K562 (cell line): ENCODE measurements around the gene BCL7B. TPM values are rescaled to one million over a fixed set of nuclear protein-coding genes. Genes with fewer than 3 reads are reported as not detected.

Experiments used
- ATAC-seq: fragments of 200-7000 bp; cut with Tn5 transposase; 3 replicates; pipeline ENCODE4 v1.9.1; 2020; ENCODE audit warnings: moderate library complexity
- BruUV-seq: library from RNA; stranded (reverse); fragments of 400-500 nt; replicated peaks from 2 replicates; lab custom pipeline; 2021; lab: Mats Ljungman, UMichigan
- CTCF ChIA-PET: fragments of 300-600 bp; formaldehyde crosslinking; extraction: SDS; loops from one replicate; lab custom pipeline; 2021; ENCODE audit warnings: low intra/inter-chr PET ratio; lab: Yijun Ruan, JAX
- POLR2A ChIA-PET: fragments of 300-600, 350-650 bp; sonication (Branson Sonifier 250); formaldehyde crosslinking; extraction: SDS; loops from one replicate; lab custom pipeline; 2021; ENCODE audit warnings: antibody characterized with exemption, inconsistent platforms; lab: Yijun Ruan, JAX
- DNase-seq, 4 experiments: peaks; one replicate each; pipeline versions ENCODE4 v3.0.0 to v3.0.0-alpha.2; 2011 to 2018; ENCODE audit warnings: low spot score in 3 of 4, mixed read lengths in 3 of 4; ENCODE audit errors: extremely low read depth in 1 of 4
- FAIRE-seq: peaks from 2 replicates; lab custom pipeline; 2011; peaks lifted over from hg19 to GRCh38; lab: Jason Lieb, UNC
- H2AFZ ChIP-seq: 2 replicates; pipeline ENCODE4 v1.6.0; 2011; ENCODE audit warnings: low read depth, low read length, control low read depth, inconsistent platforms
- H3K27ac ChIP-seq: fragments of 200-600 bp; 3 replicates; pipeline ENCODE4 v1.8.0; 2011; ENCODE audit warnings: low read depth, mild to moderate bottlenecking, control low read depth, inconsistent platforms, low read length, moderate library complexity, mixed read lengths; ENCODE audit errors: extremely low read depth
- H3K27me3 ChIP-seq, 2 experiments: fragments of 300-600 bp in 1 of 2; 2 replicates in 1 of 2; 3 replicates in 1 of 2; pipeline versions ENCODE4 v1.6.0 to v1.8.0; 2011; ENCODE audit warnings: inconsistent platforms in 2 of 2, low read length in 2 of 2, mild to moderate bottlenecking in 1 of 2, mixed read lengths in 1 of 2, moderate library complexity in 1 of 2; ENCODE audit not compliant: control insufficient read depth in 2 of 2, insufficient read depth in 2 of 2
- H3K36me3 ChIP-seq: fragments of 300-600 bp; 3 replicates; pipeline ENCODE4 v1.8.0; 2011; ENCODE audit warnings: mild to moderate bottlenecking, low read length, inconsistent platforms; ENCODE audit not compliant: control insufficient read depth, insufficient read depth
- H3K4me1 ChIP-seq, 2 experiments: fragments of 200-600 bp in 1 of 2; replicated peaks in 1 of 2; 2 replicates in 1 of 2; 3 replicates in 1 of 2; pipeline versions ENCODE4 v1.5.1 to v1.8.0; 2011; ENCODE audit warnings: inconsistent platforms in 2 of 2, low read length in 2 of 2, mild to moderate bottlenecking in 1 of 2, mixed read lengths in 1 of 2, moderate library complexity in 1 of 2; ENCODE audit not compliant: control insufficient read depth in 2 of 2, insufficient read depth in 2 of 2
- H3K4me2 ChIP-seq: 2 replicates; pipeline ENCODE4 v1.6.1; 2011; ENCODE audit warnings: low read length, control low read depth, inconsistent platforms, mixed read lengths; ENCODE audit not compliant: insufficient read depth
- H3K4me3 ChIP-seq: fragments of 200-600 bp; sonication (generic), shearing (Covaris generic); 2 replicates; pipeline ENCODE4 v1.5.1; 2016; ENCODE audit warnings: control low read depth, inconsistent platforms
- H3K79me2 ChIP-seq: fragments of 200-600 bp; 3 replicates; pipeline ENCODE4 v1.8.0; 2011; ENCODE audit warnings: low read length, inconsistent platforms; ENCODE audit not compliant: control insufficient read depth, insufficient read depth
- H3K9ac ChIP-seq, 2 experiments: 2 replicates each; pipeline versions ENCODE4 v1.6.0 to v1.6.1; 2011; ENCODE audit warnings: low read depth in 2 of 2, low read length in 2 of 2, control low read depth in 1 of 2, inconsistent platforms in 1 of 2, mild to moderate bottlenecking in 1 of 2, mixed read lengths in 1 of 2; ENCODE audit not compliant: insufficient read depth in 1 of 2
- H3K9me1 ChIP-seq: one replicate; pipeline ENCODE4 v1.6.0; 2011; ENCODE audit warnings: inconsistent platforms, mild to moderate bottlenecking, low read length, moderate library complexity; ENCODE audit not compliant: control insufficient read depth, insufficient read depth
- H3K9me3 ChIP-seq: replicated peaks from 2 replicates; pipeline ENCODE4 v1.5.1; 2011; ENCODE audit warnings: low read depth, low read length, inconsistent platforms; ENCODE audit not compliant: control insufficient read depth, insufficient read depth
- H4K20me1 ChIP-seq: replicated peaks from 2 replicates; pipeline ENCODE4 v1.6.1; 2011; ENCODE audit warnings: low read length, inconsistent platforms, mixed read lengths; ENCODE audit not compliant: control insufficient read depth, insufficient read depth
- C11orf30 ChIP-seq: fragments of 450-650 bp; IDR thresholded peaks from 2 replicates; pipeline ENCODE4 v1.6.1; 2016; ENCODE audit warnings: low read depth, mild to moderate bottlenecking
- CBX8 ChIP-seq: fragments of 200-600 bp; sonication (generic); IDR thresholded peaks from 2 replicates; pipeline ENCODE4 v1.6.1; 2012; ENCODE audit warnings: borderline replicate concordance, mixed run types, low read depth, mild to moderate bottlenecking, moderate library complexity, mixed read lengths, low read length, control low read depth, inconsistent platforms; ENCODE audit not compliant: poor library complexity, severe bottlenecking; ENCODE audit errors: extremely low read depth
- CHD4 ChIP-seq: fragments of 200-600 bp; sonication (generic); IDR thresholded peaks from 3 replicates; pipeline ENCODE4 v1.6.1; 2012; ENCODE audit warnings: low read depth, mild to moderate bottlenecking, mixed read lengths, low read length, inconsistent platforms; ENCODE audit not compliant: insufficient read depth, insufficient replicate concordance, poor library complexity, severe bottlenecking
- FOXP1 ChIP-seq: sonication (generic); formaldehyde crosslinking; IDR thresholded peaks from 2 replicates; pipeline ENCODE4 v1.8.0; 2022; ENCODE audit warnings: mild to moderate bottlenecking, missing genetic modification reagents
- HDAC3 ChIP-seq: fragments of 450-650 bp; IDR thresholded peaks from 2 replicates; pipeline ENCODE4 v1.6.1; 2018; ENCODE audit warnings: borderline replicate concordance, mild to moderate bottlenecking, moderate library complexity; ENCODE audit not compliant: partially characterized antibody
- HSF4 ChIP-seq: fragments of 250-450 bp; sonication (Bioruptor Pico); IDR thresholded peaks from 2 replicates; pipeline ENCODE4 v2.1.2; 2022; ENCODE audit warnings: mild to moderate bottlenecking, moderate library complexity, borderline replicate concordance
- NFE2L1 ChIP-seq: fragments of 450-650 bp; IDR thresholded peaks from 2 replicates; pipeline ENCODE4 v1.6.1; 2016; ENCODE audit warnings: missing genetic modification characterization, low read depth, mild to moderate bottlenecking, missing compliant biosample characterization, moderate library complexity, borderline replicate concordance
- NFXL1 ChIP-seq: fragments of 450-650 bp; formaldehyde crosslinking; IDR thresholded peaks from 2 replicates; pipeline ENCODE4 v1.4.0; 2021; ENCODE audit warnings: mild to moderate bottlenecking
- SAP30 ChIP-seq: fragments of 200-600 bp; sonication (generic); IDR thresholded peaks from 2 replicates; pipeline ENCODE4 v1.6.1; 2012; ENCODE audit warnings: borderline replicate concordance, low read depth, mild to moderate bottlenecking, moderate library complexity, low read length, control low read depth, inconsistent platforms; ENCODE audit not compliant: insufficient read depth, poor library complexity, severe bottlenecking
- TEAD4 ChIP-seq, 2 experiments: sonication (generic) in 1 of 2; formaldehyde crosslinking in 1 of 2; IDR thresholded peaks; 2 replicates each; pipeline versions ENCODE4 v1.6.1 to v1.8.0; 2012 to 2022; ENCODE audit warnings: borderline replicate concordance in 1 of 2, inconsistent platforms in 1 of 2, low read length in 1 of 2, mild to moderate bottlenecking in 1 of 2, missing genetic modification reagents in 1 of 2
- ZNF316 ChIP-seq: fragments of 450-650 bp; IDR thresholded peaks from 2 replicates; pipeline ENCODE4 v1.6.1; 2016
- ZNF384 ChIP-seq: IDR thresholded peaks from 2 replicates; pipeline ENCODE4 v1.6.1; 2012; ENCODE audit warnings: low read depth, low read length, improper control_type of control experiment
- WGBS: fragments of 100-300 bp; shearing (Covaris generic); methylation state at CpG from one replicate; pipeline ENCODE4 v1.1.6; 2016; ENCODE audit warnings: low coverage, mixed read lengths; ENCODE audit not compliant: insufficient coverage; ENCODE audit errors: missing lambda C conversion rate; 5-methylcytosine and 5-hydroxymethylcytosine counted together
- in situ Hi-C: fragments of 300-500 bp; cut with MboI; formaldehyde crosslinking; loops from 4 replicates; pipeline ENCODE4 v1.15.0; 2018; ENCODE audit warnings: inconsistent platforms, mixed read lengths
- intact Hi-C: fragments of 100-400 bp; cut with micrococcal nuclease; formaldehyde crosslinking; loops from 2 replicates; pipeline ENCODE4 v1.14.2; 2022
- polyA plus RNA-seq, 8 experiments: library from polyadenylated mRNA; depleted of rRNA in 4 of 8; stranded (reverse) in 5 of 8; unstranded in 3 of 8; fragments of >200 nt; fragmentation: Nextera tagmentation in 2 of 8; fragmentation: Illumina TruSeq in 1 of 8; extraction: Ambion mirVana in 2 of 8; extraction: Trizol in 1 of 8; gene quantifications; 2 replicates each; pipeline versions ENCODE4 v1.2.1 to v1.2.3, GENCODE V29; 2011 to 2014; ENCODE audit warnings: inconsistent platforms in 1 of 8, missing spikeins in 1 of 8
- total RNA-seq, 7 experiments: library from RNA; depleted of rRNA in 6 of 7; stranded (reverse); fragments of >200 nt in 6 of 7; fragmentation: Illumina TruSeq in 2 of 7; extraction: Trizol in 2 of 7; gene quantifications; 2 replicates each; pipeline versions ENCODE4 v1.2.1 to v1.2.3, GENCODE V29; 2011 to 2021; ENCODE audit warnings: low replicate concordance in 1 of 7

BCL7B gene
- total and polyA plus RNA-seq, 9 of the 15 experiments (the other 6 are each of a cell fraction or from before 2014, with no cell fraction given) = 10.0 to 73.2 (median 32.9) TPM

DNA sequence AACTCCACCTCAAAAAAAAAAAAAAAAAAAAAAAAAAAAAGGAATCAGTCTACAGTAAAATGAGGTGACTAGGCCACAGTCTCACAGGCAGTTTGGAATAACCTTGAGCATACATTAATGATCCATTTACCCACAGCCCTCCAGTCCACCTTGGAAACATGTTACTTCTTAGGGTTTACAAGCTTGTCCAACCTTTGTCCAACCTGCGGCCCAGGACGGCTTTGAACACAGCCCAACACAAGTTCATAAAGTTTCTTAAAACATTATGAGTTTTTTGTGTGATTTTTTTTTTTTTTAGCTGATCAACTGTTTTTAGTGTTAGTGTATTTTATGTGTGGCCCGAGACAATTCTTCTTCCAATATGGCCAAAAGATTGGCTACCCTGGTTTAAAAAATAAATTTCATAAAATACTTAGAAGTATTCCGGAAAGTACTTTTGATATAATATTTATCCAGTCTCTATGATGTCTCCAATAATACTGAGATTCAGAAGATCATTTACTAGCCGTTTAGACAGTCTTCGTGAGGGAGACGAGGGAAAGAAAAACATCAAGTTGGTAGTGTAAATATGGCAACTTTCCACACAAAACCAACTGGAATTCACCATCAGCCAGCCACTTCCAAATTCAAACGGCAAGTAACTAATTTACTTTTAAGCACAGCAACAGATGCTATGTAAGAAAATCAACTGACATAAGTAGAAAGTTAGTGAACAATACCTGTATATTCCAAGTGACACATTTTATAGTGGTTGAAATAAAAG is 45.3 kb downstream of the BCL7B start:
- Histone ChIP-seq H3K9me1 (no peaks in the 10 kb centered on the region), H3K9me3 (no peaks in the 10 kb centered on the region), H3K9ac (0 out of 4 replicates have a peak overlapping the region, but pooled peaks of 1 of the 2 experiments have one; percentile 2), H3K27me3 (no peaks in the 10 kb centered on the region), H3K4me3 (no peak overlapping the region), H3K4me1 (peaks cover 0 to 3% of the 10 kb centered on the region in 2 experiments; a peak in 2 of 5 replicates), H3K79me2 (peaks cover 87% of the 10 kb centered on the region), H3K36me3 (peaks cover 98% of the 10 kb centered on the region), H3K4me2 (no peak overlapping the region), H4K20me1 (peaks cover 6% of the 10 kb centered on the region; the same call in 1 of the 2 replicates), H3K27ac (0 out of 3 replicates have a peak overlapping the region, but pooled peaks have one; percentile 12), H2AFZ (no peak overlapping the region)
- ChIA-PET POLR2A (interaction anchor here (0.5 to 3.5 kb wide), 7 partner anchors 7 to 84 kb away, joined by 3 to 15 read pairs (median 3); partner anchors contain the start of gene BAZ1B), CTCF (no interaction called here)
- intact Hi-C loops = no loop called here
- ATAC-seq (no peak; the same call in 2 of the 3 replicates), FAIRE-seq (no peak), DNase-seq (peak in 1 of 4 experiments; percentile 5)
- in situ Hi-C loops = no loop called here
- TF ChIP-seq C11orf30 (no peak), ZNF384 (peak; percentile 5; the same call in 1 of the 2 replicates), HSF4 (no peak), NFXL1 (CRISPR knock-in tag) (no peak), CHD4 (no peak), ZNF316 (0 out of 2 replicates have a peak, but pooled peaks have one; percentile 10), HDAC3 (no peak), FOXP1 (CRISPR knock-in tag) (no peak), NFE2L1 (tag) (no peak), CBX8 (no peak), TEAD4 (IDR thresholded peaks at IDR 0.05; ENCODE audit: low read length) (no peak), TEAD4 (CRISPR knock-in tag; IDR thresholded peaks at IDR 0.05; ENCODE audit: borderline replicate concordance) (no peak), SAP30 (no peak)
- no TSS peak for BruUV-seq
- 95% methylated on average over 8 of the region's 8 CpGs for WGBS
